SK-N-SH (cell line): ENCODE results near the gene SACS. TPM values are rescaled to one million over a fixed set of nuclear protein-coding genes. Genes with fewer than 3 reads are reported as not detected.

Source experiments
- CTCF ChIA-PET: fragments of 300-600, 350-600 bp; formaldehyde crosslinking; extraction: SDS; loops from one replicate; lab custom pipeline; 2021; lab: Yijun Ruan, JAX
- POLR2A ChIA-PET: fragments of 350-600 bp; sonication (Branson Sonifier 250); formaldehyde crosslinking; extraction: SDS; loops from one replicate; lab custom pipeline; 2020; ENCODE audit warnings: antibody characterized with exemption, inconsistent platforms; lab: Yijun Ruan, JAX
- DNase-seq: peaks from one replicate; pipeline ENCODE4 v3.0.0; 2012
- H2AFZ ChIP-seq: fragments of 200-600 bp; sonication (generic); 2 replicates; pipeline ENCODE4 v1.8.1; 2016; ENCODE audit warnings: antibody characterized with exemption, mild to moderate bottlenecking, low read depth
- H3F3A ChIP-seq: fragments of 200-600 bp; sonication (generic); replicated peaks from 2 replicates; pipeline ENCODE3; 2016; ENCODE audit warnings: antibody characterized with exemption, mild to moderate bottlenecking; ENCODE audit not compliant: insufficient read depth
- H3K27ac ChIP-seq, 2 experiments: fragments of 200-500 bp in 1 of 2; fragments of 200-600 bp in 1 of 2; sonication (Bioruptor generic) in 1 of 2; sonication (generic), shearing (Covaris generic) in 1 of 2; 2 replicates each; pipeline versions ENCODE4 v1.5.1 to v1.6.1; 2014 to 2016; ENCODE audit warnings: low read depth in 2 of 2, inconsistent platforms in 1 of 2, low read length in 1 of 2, mild to moderate bottlenecking in 1 of 2, mixed read lengths in 1 of 2
- H3K27me3 ChIP-seq: fragments of 200-600 bp; sonication (generic), shearing (Covaris generic); 2 replicates; pipeline ENCODE4 v1.6.1; 2016; ENCODE audit warnings: mixed run types; ENCODE audit not compliant: insufficient read depth
- H3K36me3 ChIP-seq, 2 experiments: fragments of 200-500 bp in 1 of 2; fragments of 200-600 bp in 1 of 2; sonication (Bioruptor generic) in 1 of 2; sonication (generic) in 1 of 2; replicated peaks in 1 of 2; 2 replicates each; pipeline versions ENCODE3 to v1.5.1; 2014 to 2016; ENCODE audit warnings: low read length in 1 of 2, mild to moderate bottlenecking in 1 of 2; ENCODE audit not compliant: insufficient read depth in 2 of 2, control insufficient read depth in 1 of 2
- H3K4me1 ChIP-seq, 2 experiments: fragments of 200-500 bp in 1 of 2; fragments of 200-600 bp in 1 of 2; sonication (Bioruptor generic) in 1 of 2; sonication (generic), shearing (Covaris generic) in 1 of 2; 2 replicates each; pipeline versions ENCODE4 v1.5.1 to v1.6.1; 2014 to 2016; ENCODE audit warnings: low read depth in 1 of 2, low read length in 1 of 2, mixed run types in 1 of 2; ENCODE audit not compliant: insufficient read depth in 2 of 2, control insufficient read depth in 1 of 2
- H3K4me2 ChIP-seq: fragments of 200-600 bp; sonication (generic), shearing (Covaris generic); 2 replicates; pipeline ENCODE4 v1.6.1; 2017; ENCODE audit warnings: mixed run types
- H3K4me3 ChIP-seq, 2 experiments: fragments of 200-500 bp in 1 of 2; fragments of 200-600 bp in 1 of 2; sonication (Bioruptor generic) in 1 of 2; sonication (generic), shearing (Covaris generic) in 1 of 2; 2 replicates each; pipeline versions ENCODE4 v1.5.1 to v1.8.1; 2014 to 2016; ENCODE audit warnings: low read depth in 2 of 2, inconsistent platforms in 1 of 2, low read length in 1 of 2, mild to moderate bottlenecking in 1 of 2, mixed read lengths in 1 of 2, moderate library complexity in 1 of 2
- H3K79me2 ChIP-seq: fragments of 200-600 bp; sonication (generic); 2 replicates; pipeline ENCODE4 v1.8.1; 2017; ENCODE audit warnings: mild to moderate bottlenecking; ENCODE audit not compliant: insufficient read depth
- H3K9ac ChIP-seq: fragments of 200-600 bp; sonication (generic); 2 replicates; pipeline ENCODE4 v1.6.1; 2017; ENCODE audit warnings: mixed run types
- H3K9me2 ChIP-seq: fragments of 200-600 bp; sonication (generic); 2 replicates; pipeline ENCODE4 v1.6.1; 2017; ENCODE audit warnings: mixed run types
- H3K9me3 ChIP-seq: fragments of 200-600 bp; sonication (generic); 2 replicates; pipeline ENCODE4 v1.6.1; 2017; ENCODE audit warnings: mixed run types, mild to moderate bottlenecking, moderate library complexity
- H4K20me1 ChIP-seq: fragments of 200-600 bp; sonication (generic); 2 replicates; pipeline ENCODE4 v1.6.1; 2017; ENCODE audit warnings: mild to moderate bottlenecking, mixed run types; ENCODE audit not compliant: insufficient read depth
- ELF1 ChIP-seq: IDR thresholded peaks from 2 replicates; pipeline ENCODE4 v1.4.0; 2012
- EP300 ChIP-seq, 2 experiments: IDR thresholded peaks; 2 replicates each; pipeline versions ENCODE4 v1.4.0 to v1.6.1; 2012; ENCODE audit warnings: borderline replicate concordance in 1 of 2, low read depth in 1 of 2, low read length in 1 of 2
- EZH2phosphoT487 ChIP-seq: fragments of 200-600 bp; sonication (generic); IDR thresholded peaks from 2 replicates; pipeline ENCODE4 v1.6.1; 2017; ENCODE audit warnings: low read depth, mixed run types, mild to moderate bottlenecking, antibody characterized with exemption, moderate library complexity, borderline replicate concordance
- FOXJ3 ChIP-seq: sonication (generic); formaldehyde crosslinking; IDR thresholded peaks from 2 replicates; pipeline ENCODE4 v1.5.1; 2020; ENCODE audit warnings: mild to moderate bottlenecking, missing genetic modification reagents
- GABPA ChIP-seq: IDR thresholded peaks from 2 replicates; pipeline ENCODE4 v1.4.0; 2012; ENCODE audit warnings: low read depth, mild to moderate bottlenecking
- JUND ChIP-seq: IDR thresholded peaks from 2 replicates; pipeline ENCODE4 v1.4.0; 2012
- MAX ChIP-seq: IDR thresholded peaks from 2 replicates; pipeline ENCODE4 v1.4.0; 2012; ENCODE audit warnings: low read depth
- MXI1 ChIP-seq: IDR thresholded peaks from 2 replicates; pipeline ENCODE4 v1.6.1; 2012; ENCODE audit warnings: mild to moderate bottlenecking, low read depth, low read length, improper control_type of control experiment
- NFIC ChIP-seq: IDR thresholded peaks from 2 replicates; pipeline ENCODE4 v1.4.0; 2012; ENCODE audit warnings: borderline replicate concordance
- NRF1 ChIP-seq: IDR thresholded peaks from 2 replicates; pipeline ENCODE4 v1.6.1; 2012; ENCODE audit warnings: low read depth, mild to moderate bottlenecking, low read length
- PBX3 ChIP-seq: IDR thresholded peaks from 2 replicates; pipeline ENCODE4; 2012
- POLR2AphosphoS5 ChIP-seq: IDR thresholded peaks from 2 replicates; pipeline ENCODE4 v1.6.1; 2012; ENCODE audit warnings: low read depth, low read length
- RCOR1 ChIP-seq: fragments of 150-350 bp; IDR thresholded peaks from 2 replicates; pipeline ENCODE4 v1.6.1; 2017; ENCODE audit warnings: antibody characterized with exemption, low read length
- REST ChIP-seq: IDR thresholded peaks from 2 replicates; pipeline ENCODE4 v1.6.1; 2012; ENCODE audit warnings: mild to moderate bottlenecking, low read depth, low read length, moderate library complexity
- RFX5 ChIP-seq: IDR thresholded peaks from 2 replicates; pipeline ENCODE4 v1.6.1; 2012; ENCODE audit warnings: mild to moderate bottlenecking, improper control_type of control experiment, low read length
- SIN3A ChIP-seq: IDR thresholded peaks from 2 replicates; pipeline ENCODE4 v1.6.1; 2012; ENCODE audit warnings: low read depth, mild to moderate bottlenecking, low read length, moderate library complexity, borderline replicate concordance
- TCF12 ChIP-seq: IDR thresholded peaks from 2 replicates; pipeline ENCODE4 v1.4.0; 2012
- USF1 ChIP-seq: IDR thresholded peaks from 2 replicates; pipeline ENCODE4 v1.4.0; 2012; ENCODE audit warnings: low read depth, borderline replicate concordance
- USF2 ChIP-seq: fragments of 150-350 bp; IDR thresholded peaks from 2 replicates; pipeline ENCODE4 v1.6.1; 2017; ENCODE audit warnings: antibody characterized with exemption, low read length, low read depth, borderline replicate concordance
- ZBTB33 ChIP-seq: IDR thresholded peaks from 2 replicates; pipeline ENCODE4 v1.4.0; 2012; ENCODE audit warnings: low read depth, borderline replicate concordance
- WGBS: methylation state at CpG from one replicate; pipeline ENCODE4 v1.1.6; 2017; ENCODE audit warnings: low lambda C conversion rate; 5-methylcytosine and 5-hydroxymethylcytosine counted together
- polyA plus RNA-seq, 3 experiments: library from polyadenylated mRNA; depleted of rRNA; stranded (reverse); fragments of >200 nt; gene quantifications; 2 replicates each; pipeline ENCODE4 v1.2.3, GENCODE V29; 2012

The SACS gene
- polyA plus RNA-seq, 1 of the 3 experiments (the other 2 are of a cell fraction) = 5.9 TPM

GRCh38 chr13:23445794-23446193 lies 12.3 kb upstream of the SACS start:
- CTCF ChIA-PET = interaction anchor here (1.2 to 1.5 kb wide), 2 partner anchors 11 to 92 kb away, joined by 3 to 5 read pairs; no protein-coding TSS in a partner anchor
- H3K4me3 ChIP-seq = no peak overlapping the region
- H3K4me2 ChIP-seq = no peak overlapping the region
- H3K4me1 ChIP-seq = peaks cover 0 to 11% of the 10 kb centered on the region in 2 experiments; a peak in 3 of 4 replicates
- no peak for TF ChIP-seq PBX3
- no peak for TF ChIP-seq MAX
- no peak for TF ChIP-seq ZBTB33
- no peak for TF ChIP-seq EZH2phosphoT487
- no peak for TF ChIP-seq MXI1
- no peak for TF ChIP-seq RCOR1
- TF ChIP-seq EP300 (IDR thresholded peaks at IDR 0.05; ENCODE audit: borderline replicate concordance in 1 of 2, low read depth in 1 of 2, low read length in 1 of 2) = no peak
- TF ChIP-seq POLR2AphosphoS5 = no peak
- TF ChIP-seq USF2 = no peak
- TF ChIP-seq REST = no peak
- no peak for TF ChIP-seq RFX5
- no peak for TF ChIP-seq NFIC
- TF ChIP-seq USF1 = no peak
- TF ChIP-seq SIN3A = no peak
- no peak for TF ChIP-seq JUND
- no peak for TF ChIP-seq NRF1
- TF ChIP-seq FOXJ3 (CRISPR knock-in tag) = no peak
- TF ChIP-seq ELF1 = no peak
- TF ChIP-seq TCF12 = no peak
- TF ChIP-seq GABPA = no peak
- H3K36me3 ChIP-seq = no peaks in the 10 kb centered on the region
- H3K9ac ChIP-seq = no peak overlapping the region
- peaks cover 8% of the 10 kb centered on the region for H3F3A ChIP-seq
- no peaks in the 10 kb centered on the region for H3K9me2 ChIP-seq
- H2AFZ ChIP-seq = no peak overlapping the region
- H3K79me2 ChIP-seq = no peaks in the 10 kb centered on the region
- no peaks in the 10 kb centered on the region for H3K9me3 ChIP-seq
- H4K20me1 ChIP-seq = no peaks in the 10 kb centered on the region
- H3K27ac ChIP-seq = no peak overlapping the region
- no peaks in the 10 kb centered on the region for H3K27me3 ChIP-seq
- POLR2A ChIA-PET = no interaction called here
- WGBS = no CpG with 5 or more reads among the region's 1 CpG
- DNase-seq = no peak
